CD4-positive, alpha-beta T cell (primary cell): ENCODE results near the gene SGIP1. TPM values are rescaled to one million over a fixed set of nuclear protein-coding genes. Genes with fewer than 3 reads are reported as not detected.

Experiments
- ATAC-seq: fragments of 200-7000 bp; cut with Tn5 transposase; one replicate; pipeline ENCODE4 v1.10.0; 2022; ENCODE audit warnings: mild to moderate bottlenecking; ENCODE audit not compliant: poor library complexity
- CTCF ChIA-PET: fragments of 350-600 bp; sonication (Branson Sonifier 250); formaldehyde crosslinking; loops from one replicate; lab custom pipeline; 2021; ENCODE audit warnings: antibody characterized with exemption, inconsistent platforms; lab: Charles Lee
- POLR2A ChIA-PET: fragments of 350-600 bp; sonication (Branson Sonifier 250); formaldehyde crosslinking; loops from one replicate; lab custom pipeline; 2021; ENCODE audit warnings: antibody characterized with exemption, inconsistent platforms; lab: Charles Lee
- DNase-seq, 14 experiments: peaks; one replicate each; pipeline ENCODE4 v3.0.0-alpha.2; 2013 to 2020; ENCODE audit warnings: mixed read lengths in 2 of 14
- H3K27ac ChIP-seq, 2 donors: one replicate each; pipeline versions ENCODE4 v1.5.1 to v1.7.0; 2013; ENCODE audit warnings: low read length in 2 of 2, low read depth in 1 of 2, mild to moderate bottlenecking in 1 of 2
- H3K27me3 ChIP-seq, 2 experiments: 1 replicate in 1 of 2; 2 replicates in 1 of 2; pipeline versions ENCODE4 v1.6.1 to v1.7.0; 2013; ENCODE audit warnings: low read length in 2 of 2, control low read depth in 1 of 2, mild to moderate bottlenecking in 1 of 2, moderate library complexity in 1 of 2; ENCODE audit not compliant: insufficient read depth in 2 of 2, control insufficient read depth in 1 of 2
- H3K36me3 ChIP-seq: one replicate; pipeline ENCODE4 v1.6.1; 2013; ENCODE audit warnings: low read length, control low read depth; ENCODE audit not compliant: insufficient read depth
- H3K4me1 ChIP-seq: one replicate; pipeline ENCODE4 v1.6.1; 2013; ENCODE audit warnings: low read length, control low read depth; ENCODE audit not compliant: insufficient read depth
- H3K4me3 ChIP-seq: one replicate; pipeline ENCODE4 v1.5.1; 2013; ENCODE audit warnings: mild to moderate bottlenecking, low read length, moderate library complexity
- H3K9me3 ChIP-seq, 2 experiments: 1 replicate in 1 of 2; 2 replicates in 1 of 2; pipeline versions ENCODE4 v1.6.1 to v1.7.0; 2013; ENCODE audit warnings: low read length in 2 of 2, mild to moderate bottlenecking in 2 of 2, control low read depth in 1 of 2, moderate library complexity in 1 of 2; ENCODE audit not compliant: control insufficient read depth in 1 of 2, insufficient read depth in 1 of 2
- H3K27ac Mint-ChIP-seq: one replicate; pipeline ENCODE4 v1.8.0; 2020; ENCODE audit warnings: mixed read lengths
- H3K27me3 Mint-ChIP-seq: one replicate; pipeline ENCODE4 v1.8.0; 2021; ENCODE audit warnings: mixed read lengths
- H3K36me3 Mint-ChIP-seq: one replicate; pipeline ENCODE4 v1.8.0; 2021; ENCODE audit warnings: low read depth, mixed read lengths
- H3K4me1 Mint-ChIP-seq: one replicate; pipeline ENCODE4 v1.8.0; 2021; ENCODE audit warnings: low read depth, mixed read lengths
- H3K4me3 Mint-ChIP-seq: one replicate; pipeline ENCODE4 v1.8.0; 2020; ENCODE audit warnings: mild to moderate bottlenecking, mixed read lengths
- H3K9me3 Mint-ChIP-seq: one replicate; pipeline ENCODE4 v1.8.0; 2020; ENCODE audit warnings: mixed read lengths
- CTCF ChIP-seq: fragments of 200-600 bp; IDR thresholded peaks from one replicate; pipeline ENCODE4 v1.8.0; 2022; ENCODE audit warnings: antibody characterized with exemption, mild to moderate bottlenecking
- intact Hi-C, 2 experiments: fragments of 100-400 bp; cut with DNase I in 1 of 2; cut with micrococcal nuclease in 1 of 2; formaldehyde crosslinking; loops; one replicate each; pipeline versions ENCODE4 v1.15.1 to v1.9.0; 2023 to 2025; cut with DNase I, micrococcal nuclease
- total RNA-seq, 174 experiments: library from RNA in 2 of 174; stranded (reverse) in 2 of 174; gene quantifications; one replicate each; pipeline ENCODE4 v1.2.3 and lab custom pipeline; 2021 to 2026

SGIP1 gene
- total RNA-seq, 2 experiments from 2014 or later: 0.84 TPM; not detected in 1

GRCh38 chr1:66617362-66618184 lies 83.6 kb downstream of the SGIP1 start:
- H3K36me3 Mint-ChIP-seq: no peaks in the 10 kb centered on the region
- ChIA-PET POLR2A (no interaction called here), CTCF (no interaction called here)
- H3K27ac Mint-ChIP-seq: no peak overlapping the region
- H3K9me3 Mint-ChIP-seq: no peaks in the 10 kb centered on the region
- H3K4me3 Mint-ChIP-seq: no peak overlapping the region
- Histone ChIP-seq H3K9me3 (no peaks in the 10 kb centered on the region), H3K27ac (no peak overlapping the region), H3K4me3 (no peak overlapping the region), H3K4me1 (no peaks in the 10 kb centered on the region), H3K36me3 (no peaks in the 10 kb centered on the region), H3K27me3 (no peaks in the 10 kb centered on the region)
- no peaks in the 10 kb centered on the region for H3K4me1 Mint-ChIP-seq
- H3K27me3 Mint-ChIP-seq: peaks cover 6% of the 10 kb centered on the region
- ATAC-seq (no peak), DNase-seq (no peak)
- intact Hi-C loops: no loop called here
- TF ChIP-seq CTCF: no peak

- no peak overlapping the region for H3K4me3 Mint-ChIP-seq
- H3K4me1 Mint-ChIP-seq: no peaks in the 10 kb centered on the region
- no peaks in the 10 kb centered on the region for H3K36me3 Mint-ChIP-seq
- intact Hi-C loops: no loop called here
- ChIA-PET CTCF (no interaction called here), POLR2A (no interaction called here)
- no peaks in the 10 kb centered on the region for H3K9me3 ChIP-seq
- H3K27me3 Mint-ChIP-seq: peaks cover 6% of the 10 kb centered on the region
- ATAC-seq: no peak
- no peak for TF ChIP-seq CTCF
- H3K36me3 ChIP-seq: no peaks in the 10 kb centered on the region
- no peak for DNase-seq
- no peaks in the 10 kb centered on the region for H3K27me3 ChIP-seq
- H3K27ac Mint-ChIP-seq: no peak overlapping the region
- H3K9me3 Mint-ChIP-seq: no peaks in the 10 kb centered on the region
- no peak overlapping the region for H3K27ac ChIP-seq
- H3K4me3 ChIP-seq: no peak overlapping the region
- no peaks in the 10 kb centered on the region for H3K4me1 ChIP-seq
These were observed 84.4 kb downstream of the SGIP1 start for GRCh38 chr1:66618390-66618789.

- Histone ChIP-seq H3K36me3 (no peaks in the 10 kb centered on the region), H3K4me3 (no peak overlapping the region), H3K4me1 (no peaks in the 10 kb centered on the region), H3K27ac (no peak overlapping the region), H3K9me3 (no peaks in the 10 kb centered on the region), H3K27me3 (no peaks in the 10 kb centered on the region)
- DNase-seq (no peak), ATAC-seq (no peak)
- no peaks in the 10 kb centered on the region for H3K4me1 Mint-ChIP-seq
- ChIA-PET POLR2A (no interaction called here), CTCF (no interaction called here)
- no peaks in the 10 kb centered on the region for H3K36me3 Mint-ChIP-seq
- TF ChIP-seq CTCF: no peak
- intact Hi-C loops: no loop called here
- H3K9me3 Mint-ChIP-seq: no peaks in the 10 kb centered on the region
- no peak overlapping the region for H3K27ac Mint-ChIP-seq
- no peaks in the 10 kb centered on the region for H3K27me3 Mint-ChIP-seq
- H3K4me3 Mint-ChIP-seq: no peak overlapping the region
These were observed 89.9 kb downstream of the SGIP1 start for GRCh38 chr1:66623812-66624211.
